Measurements from ENCODE around the gene IFT20. TPM values are rescaled to one million over a fixed set of nuclear protein-coding genes. Genes with fewer than 3 reads are reported as not detected.

The IFT20 gene
- polyA plus RNA-seq, 1 donor (not counting 4 experiments of a cell fraction or from before 2014, with no cell fraction given), result 28.7 TPM

- Histone ChIP-seq H3K79me2 (ENCODE audit: control insufficient read depth, insufficient read depth, low read length) (no peaks in the 10 kb centered on the region), H3K27ac (ENCODE audit: control insufficient read depth, insufficient read depth, low read length) (peak overlapping the region; percentile 40), H2AFZ (ENCODE audit: control insufficient read depth, low read length) (peak overlapping the region; percentile 74), H3K4me2 (ENCODE audit: control insufficient read depth, extremely low read depth, insufficient read depth, low read depth, low read length) (peak overlapping the region; percentile 70), H3K4me3 (ENCODE audit: control insufficient read depth in 2 of 3, extremely low read depth in 1 of 3, insufficient read depth in 2 of 3, low read depth in 1 of 3, low read length in 3 of 3) (no peak overlapping the region), H3K27me3 (ENCODE audit: control insufficient read depth, extremely low read depth, insufficient read depth, low read length) (peaks cover 4% of the 10 kb centered on the region), H3K4me1 (ENCODE audit: control insufficient read depth, extremely low read depth, insufficient read depth, low read length) (peaks cover 17% of the 10 kb centered on the region), H3K9me3 (ENCODE audit: control insufficient read depth, low read depth, low read length) (no peaks in the 10 kb centered on the region), H4K20me1 (ENCODE audit: control insufficient read depth, extremely low read depth, insufficient read depth, low read length) (no peaks in the 10 kb centered on the region), H3K36me3 (ENCODE audit: control insufficient read depth in 2 of 2, extremely low read depth in 1 of 2, insufficient read depth in 2 of 2, low read length in 2 of 2) (no peaks in the 10 kb centered on the region), H3K9me1 (ENCODE audit: control insufficient read depth, extremely low read depth, insufficient read depth, low read length) (no peaks in the 10 kb centered on the region), H3K9ac (ENCODE audit: control insufficient read depth, extremely low read depth, insufficient read depth, low read length) (no peak overlapping the region)
- dilution Hi-C loops (cut with MboI; ENCODE audit: extremely low pct_ligation_motif_present, low sequenced_read_pairs), result no loop called here
- no peak for TF ChIP-seq EZH2 (IDR thresholded peaks at IDR 0.05; ENCODE audit: low read length)
- DNase-seq (ENCODE audit: low read depth, low spot score) (peak; percentile 46), FAIRE-seq (peak; percentile 70)
These were observed 52.7 kb downstream of the IFT20 start for GRCh38 chr17:28282596-28282995.

- FAIRE-seq, result no peak
These were observed 54.4 kb downstream of the IFT20 start for GRCh38 chr17:28280826-28281225.

More at GRCh38 chr17:28280826-28281225, 54.4 kb downstream of the IFT20 start:
- H3K4me1 ChIP-seq (ENCODE audit: control insufficient read depth, extremely low read depth, insufficient read depth, low read length), result peaks cover 17% of the 10 kb centered on the region
- dilution Hi-C loops (cut with MboI; ENCODE audit: extremely low pct_ligation_motif_present, low sequenced_read_pairs), result no loop called here
- no peak for DNase-seq (ENCODE audit: low read depth, low spot score)
- no peak overlapping the region for H3K27ac ChIP-seq (ENCODE audit: control insufficient read depth, insufficient read depth, low read length)
- H3K36me3 ChIP-seq (ENCODE audit: control insufficient read depth in 2 of 2, extremely low read depth in 1 of 2, insufficient read depth in 2 of 2, low read length in 2 of 2), result no peaks in the 10 kb centered on the region
- no peaks in the 10 kb centered on the region for H3K79me2 ChIP-seq (ENCODE audit: control insufficient read depth, insufficient read depth, low read length)
- no peak overlapping the region for H3K4me2 ChIP-seq (ENCODE audit: control insufficient read depth, extremely low read depth, insufficient read depth, low read depth, low read length)
- TF ChIP-seq CTCF (optimal IDR thresholded peaks at IDR 0.05 in 1 of 3, IDR thresholded peaks at IDR 0.05 in 1 of 3, conservative IDR thresholded peaks at IDR 0.05 in 1 of 3; ENCODE audit: extremely low read depth in 1 of 3, insufficient read depth in 2 of 3, low read length in 3 of 3), result no peak
- no peak for TF ChIP-seq EZH2 (IDR thresholded peaks at IDR 0.05; ENCODE audit: low read length)
- no peaks in the 10 kb centered on the region for H4K20me1 ChIP-seq (ENCODE audit: control insufficient read depth, extremely low read depth, insufficient read depth, low read length)
- no peaks in the 10 kb centered on the region for H3K9me1 ChIP-seq (ENCODE audit: control insufficient read depth, extremely low read depth, insufficient read depth, low read length)
- H3K27me3 ChIP-seq (ENCODE audit: control insufficient read depth, extremely low read depth, insufficient read depth, low read length), result peaks cover 18% of the 10 kb centered on the region
- no peak overlapping the region for H3K9ac ChIP-seq (ENCODE audit: control insufficient read depth, extremely low read depth, insufficient read depth, low read length)
- H3K4me3 ChIP-seq (ENCODE audit: control insufficient read depth in 2 of 3, extremely low read depth in 1 of 3, insufficient read depth in 2 of 3, low read depth in 1 of 3, low read length in 3 of 3), result no peak overlapping the region
- no peaks in the 10 kb centered on the region for H3K9me3 ChIP-seq (ENCODE audit: control insufficient read depth, low read depth, low read length)
- H2AFZ ChIP-seq (ENCODE audit: control insufficient read depth, low read length), result no peak overlapping the region

Data from keratinocyte (primary cell).